Lower leg skin (tissue), 4 donors: ENCODE results near the gene C1QTNF6. TPM values are rescaled to one million over a fixed set of nuclear protein-coding genes. Genes with fewer than 3 reads are reported as not detected.

Experiments
- DNase-seq, 2 donors: peaks; one replicate each; pipeline ENCODE4 v3.0.0-alpha.2; 2019; ENCODE audit warnings: low spot score in 2 of 2
- H3K4me3 ChIP-seq: fragments of 200-600 bp; sonication (generic); 2 replicates; pipeline ENCODE4 v1.5.1; 2017; ENCODE audit warnings: mild to moderate bottlenecking, low read depth; ENCODE audit not compliant: poor library complexity, severe bottlenecking
- CTCF ChIP-seq, 3 donors: fragments of 450-650 bp; IDR thresholded peaks; one replicate each; pipeline ENCODE4 v1.5.1; 2016; ENCODE audit warnings: antibody characterized with exemption in 3 of 3, mild to moderate bottlenecking in 3 of 3, moderate library complexity in 2 of 3
- POLR2A ChIP-seq, 2 donors: fragments of 450-650 bp; IDR thresholded peaks; one replicate each; pipeline ENCODE4 v1.6.1; 2016 to 2017; ENCODE audit warnings: antibody characterized with exemption in 2 of 2, mild to moderate bottlenecking in 1 of 2, moderate library complexity in 1 of 2
- WGBS, 2 donors: methylation state at CpG; one replicate each; pipeline ENCODE4 v1.1.5; 2018; 5-methylcytosine and 5-hydroxymethylcytosine counted together
- intact Hi-C: fragments of 100-400 bp; cut with DNase I; formaldehyde crosslinking; loops from one replicate; pipeline ENCODE4 v1.15.0; 2023; ENCODE audit warnings: low total_unique reads
- total RNA-seq, 4 donors: library from RNA; depleted of rRNA; stranded (reverse); fragments of >200 nt; gene quantifications; one replicate each; pipeline ENCODE4 v1.1.0, GENCODE V29; 2016

Gene C1QTNF6
- total RNA-seq, 4 donors from 2014 or later, result 0.81 to 8.9 (median 2.1) TPM

- intact Hi-C loops, result no loop called here
- no peak for TF ChIP-seq POLR2A (IDR thresholded peaks at IDR 0.05)
- no peak for TF ChIP-seq CTCF (IDR thresholded peaks at IDR 0.05)
Observed at GRCh38 chr22:37229012-37229804, 41.2 kb upstream of the C1QTNF6 start.

GRCh38 chr22:37228106-37229011 lies 40.3 kb upstream of the C1QTNF6 start:
- no peak overlapping the region for H3K4me3 ChIP-seq
- no peak for TF ChIP-seq CTCF (IDR thresholded peaks at IDR 0.05)
- no peak for TF ChIP-seq POLR2A (IDR thresholded peaks at IDR 0.05)
- 31 to 35% methylated on average over 18 to 20 of the region's 20 CpGs for WGBS, 2 donors
- no peak for DNase-seq
- intact Hi-C loops, result no loop called here

More at GRCh38 chr22:37229012-37229804, 41.2 kb upstream of the C1QTNF6 start:
- DNase-seq, result no peak
- 44 to 67% methylated on average over 6 to 7 of the region's 7 CpGs for WGBS, 2 donors
- H3K4me3 ChIP-seq, result no peak overlapping the region

GRCh38 chr22:37226514-37226913 lies 38.5 kb upstream of the C1QTNF6 start:
- intact Hi-C loops, result no loop called here
- no peak overlapping the region for H3K4me3 ChIP-seq
- no peak for TF ChIP-seq POLR2A (IDR thresholded peaks at IDR 0.05)
- TF ChIP-seq CTCF (IDR thresholded peaks at IDR 0.05), result no peak
- no peak for DNase-seq
- WGBS, 2 donors, result 92 to 95% methylated on average over 14 of the region's 14 CpGs

GRCh38 chr22:37226087-37226486 lies 38.0 kb upstream of the C1QTNF6 start:
- TF ChIP-seq POLR2A (IDR thresholded peaks at IDR 0.05), result no peak
- no peak for TF ChIP-seq CTCF (IDR thresholded peaks at IDR 0.05)
- DNase-seq, result no peak
- WGBS, 2 donors, result 73 to 86% methylated on average over 4 of the region's 4 CpGs
- H3K4me3 ChIP-seq, result no peak overlapping the region
- intact Hi-C loops, result no loop called here

GRCh38 chr22:37225481-37225880 lies 37.4 kb upstream of the C1QTNF6 start:
- no peak for TF ChIP-seq POLR2A (IDR thresholded peaks at IDR 0.05)
- no peak for TF ChIP-seq CTCF (IDR thresholded peaks at IDR 0.05)
- intact Hi-C loops, result no loop called here
- DNase-seq, result no peak
- WGBS, 2 donors, result 39 to 55% methylated on average over 8 of the region's 8 CpGs
- H3K4me3 ChIP-seq, result no peak overlapping the region
